NCI-H510A treated with DMSO at 0.1 percent for 48 hours (cell line): ENCODE data around the gene P2RY6.
"Not testable (repeated sequence)": the region's sequence is repeated elsewhere in the genome, so short reads cannot be mapped to it uniquely, and the experiment has no call there.

Source experiments
- DNase-seq: peaks from one replicate; lab custom pipeline; 2025; lab: John Stamatoyannopoulos, UW

P2RY6 gene, protein sequence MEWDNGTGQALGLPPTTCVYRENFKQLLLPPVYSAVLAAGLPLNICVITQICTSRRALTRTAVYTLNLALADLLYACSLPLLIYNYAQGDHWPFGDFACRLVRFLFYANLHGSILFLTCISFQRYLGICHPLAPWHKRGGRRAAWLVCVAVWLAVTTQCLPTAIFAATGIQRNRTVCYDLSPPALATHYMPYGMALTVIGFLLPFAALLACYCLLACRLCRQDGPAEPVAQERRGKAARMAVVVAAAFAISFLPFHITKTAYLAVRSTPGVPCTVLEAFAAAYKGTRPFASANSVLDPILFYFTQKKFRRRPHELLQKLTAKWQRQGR

GRCh38 chr11:73271936-73272679 lies at the start of gene P2RY6:
TSS of gene P2RY6 (plus strand) at chr11:73272338. CDS start at chr11:73296519, 24,181 bp downstream.
- peak; percentile 94 for DNase-seq

DNA sequence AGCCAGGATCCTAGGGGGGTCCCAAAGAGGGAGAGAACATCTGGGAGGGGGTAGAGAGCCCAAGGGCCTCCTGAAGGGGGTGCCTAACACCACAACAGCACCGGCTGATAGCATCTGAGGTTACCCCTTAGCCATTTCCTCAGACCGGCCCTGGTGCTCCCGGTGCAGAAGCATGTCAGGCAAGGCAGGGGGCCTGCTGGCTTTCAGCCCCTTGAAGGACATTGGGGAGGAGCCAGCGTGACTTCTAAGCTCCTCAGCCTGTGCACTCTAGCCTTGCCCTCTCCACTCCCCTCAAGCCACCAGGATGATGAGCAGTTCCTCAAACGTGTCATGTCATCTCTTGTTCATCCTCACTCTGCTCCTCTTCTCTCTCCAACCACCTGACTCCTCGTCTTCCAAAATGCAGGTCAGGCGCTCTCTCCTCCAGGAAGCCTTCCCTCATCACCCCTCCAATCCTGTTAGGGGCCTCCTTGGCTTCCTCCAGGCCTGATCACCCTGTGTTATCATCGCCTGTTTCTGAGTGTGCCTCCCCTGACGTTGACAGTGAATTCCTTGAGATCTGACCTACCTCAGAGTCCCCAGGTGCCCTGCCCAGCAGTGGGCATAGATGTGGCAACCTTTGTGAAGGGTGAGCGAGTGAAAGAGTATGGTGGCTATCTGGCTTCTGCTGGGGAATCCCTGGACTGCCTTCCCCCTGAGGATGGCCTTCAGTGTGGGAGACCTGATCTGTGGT lies 48.0 kb upstream of the P2RY6 start:
- DNase-seq = no peak

- DNase-seq = no peak
Observed at GRCh38 chr11:73225001-73225686, 47.0 kb upstream of the P2RY6 start.

- DNase-seq = no peak
Observed at GRCh38 chr11:73225851-73226250, 46.3 kb upstream of the P2RY6 start.

- no peak for DNase-seq
Observed at GRCh38 chr11:73226297-73227006, 45.7 kb upstream of the P2RY6 start.

DNA sequence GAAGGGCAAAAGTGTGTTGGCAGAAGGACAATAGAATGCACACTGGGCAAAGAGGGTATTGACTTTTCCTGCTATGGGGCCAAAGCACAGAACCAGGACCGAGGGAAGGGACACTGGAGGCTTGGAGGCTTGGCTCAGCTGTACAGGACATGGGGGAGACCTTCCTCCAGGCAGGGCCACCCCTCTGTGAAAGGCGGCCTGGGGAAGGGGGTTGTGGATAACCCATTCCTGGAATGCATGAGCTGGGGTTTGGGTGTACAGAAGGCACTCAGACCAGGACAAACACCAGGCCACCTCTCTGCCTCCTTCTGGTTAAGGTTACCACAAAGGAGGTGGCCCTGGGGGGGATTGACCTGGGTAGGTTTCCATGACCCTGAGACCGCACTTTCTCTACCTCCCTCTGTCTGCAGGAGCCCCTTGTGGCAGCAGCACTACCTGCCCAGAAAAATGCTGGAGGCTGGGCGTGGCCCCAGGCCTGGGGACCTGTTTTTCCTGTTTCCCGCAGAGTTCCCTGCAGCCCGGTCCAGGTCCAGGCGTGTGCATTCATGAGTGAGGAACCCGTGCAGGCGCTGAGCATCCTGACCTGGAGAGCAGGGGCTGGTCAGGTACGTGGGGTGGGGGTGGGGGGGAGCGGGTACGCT lies 44.4 kb upstream of the P2RY6 start:
- peak; percentile 98 for DNase-seq

DNA sequence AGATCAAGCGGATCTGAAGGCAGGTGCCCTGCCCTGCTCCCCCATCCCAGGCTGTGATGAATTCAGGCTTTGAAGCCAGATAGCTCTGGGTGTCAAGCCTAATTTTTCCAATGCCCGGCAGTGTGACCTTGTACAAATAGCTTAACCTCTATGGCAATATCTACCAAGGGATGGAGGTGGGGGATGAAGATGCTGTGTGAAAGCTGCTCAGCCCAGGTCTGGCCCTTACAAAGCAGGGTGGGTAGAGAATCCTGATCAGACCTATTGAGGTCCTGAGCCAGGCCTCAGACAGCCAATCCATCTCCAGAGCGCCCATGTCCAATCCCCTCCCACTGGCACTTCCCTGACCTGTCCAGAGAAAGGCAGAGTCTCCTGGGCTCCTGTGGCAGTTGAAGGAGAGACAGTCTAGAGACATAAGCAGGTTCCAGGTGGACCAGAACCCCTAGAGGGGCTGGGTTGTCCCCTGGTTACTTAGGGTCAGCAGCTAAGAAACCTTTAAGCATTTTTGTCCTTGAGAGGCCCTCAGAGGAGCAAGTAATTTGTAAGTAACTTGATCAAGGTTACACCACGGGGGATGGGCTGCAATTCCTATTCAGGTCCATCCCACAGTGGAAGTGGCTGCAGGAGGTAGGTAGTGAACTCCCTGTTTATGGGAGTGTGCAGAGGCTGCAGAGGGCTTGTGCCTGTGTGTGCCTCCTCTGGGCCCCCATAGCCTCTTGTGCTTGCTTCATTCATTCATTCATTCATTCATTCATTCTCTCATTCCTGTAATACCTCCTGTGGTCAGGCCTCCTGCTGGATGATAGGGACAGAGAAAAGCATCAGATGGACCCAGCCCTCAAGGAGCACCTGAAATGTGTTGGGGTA lies 43.6 kb upstream of the P2RY6 start:
- peak; percentile 71 for DNase-seq

DNA sequence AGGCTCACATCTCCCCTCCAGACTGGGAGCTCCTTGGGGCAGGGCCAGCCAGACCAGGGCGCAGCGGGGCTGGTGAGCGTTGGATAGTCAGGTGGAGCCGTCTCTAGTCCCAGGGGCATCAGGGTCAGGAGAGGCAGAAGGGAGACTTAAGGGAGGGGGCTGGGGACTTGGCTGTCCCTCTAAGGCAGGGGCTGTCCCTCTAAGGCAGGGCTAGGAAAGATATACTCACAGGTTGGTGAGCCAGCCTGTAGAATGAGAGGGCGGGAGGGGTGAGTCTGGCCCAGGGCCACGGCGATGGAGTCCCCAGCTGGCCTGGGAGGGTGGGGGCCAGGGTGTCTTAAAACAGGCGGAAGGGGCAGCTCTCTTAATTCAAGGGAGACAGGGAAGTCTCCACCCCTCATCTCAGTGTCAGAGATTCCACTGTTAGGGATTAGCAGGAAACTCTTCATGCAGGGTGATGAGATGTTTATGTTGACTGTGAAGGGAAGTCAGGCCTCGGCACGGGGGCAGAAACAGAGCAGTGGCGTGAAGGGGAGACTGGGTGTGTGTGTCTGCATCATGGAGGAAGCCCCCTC lies 42.7 kb upstream of the P2RY6 start:
- no peak for DNase-seq

DNA sequence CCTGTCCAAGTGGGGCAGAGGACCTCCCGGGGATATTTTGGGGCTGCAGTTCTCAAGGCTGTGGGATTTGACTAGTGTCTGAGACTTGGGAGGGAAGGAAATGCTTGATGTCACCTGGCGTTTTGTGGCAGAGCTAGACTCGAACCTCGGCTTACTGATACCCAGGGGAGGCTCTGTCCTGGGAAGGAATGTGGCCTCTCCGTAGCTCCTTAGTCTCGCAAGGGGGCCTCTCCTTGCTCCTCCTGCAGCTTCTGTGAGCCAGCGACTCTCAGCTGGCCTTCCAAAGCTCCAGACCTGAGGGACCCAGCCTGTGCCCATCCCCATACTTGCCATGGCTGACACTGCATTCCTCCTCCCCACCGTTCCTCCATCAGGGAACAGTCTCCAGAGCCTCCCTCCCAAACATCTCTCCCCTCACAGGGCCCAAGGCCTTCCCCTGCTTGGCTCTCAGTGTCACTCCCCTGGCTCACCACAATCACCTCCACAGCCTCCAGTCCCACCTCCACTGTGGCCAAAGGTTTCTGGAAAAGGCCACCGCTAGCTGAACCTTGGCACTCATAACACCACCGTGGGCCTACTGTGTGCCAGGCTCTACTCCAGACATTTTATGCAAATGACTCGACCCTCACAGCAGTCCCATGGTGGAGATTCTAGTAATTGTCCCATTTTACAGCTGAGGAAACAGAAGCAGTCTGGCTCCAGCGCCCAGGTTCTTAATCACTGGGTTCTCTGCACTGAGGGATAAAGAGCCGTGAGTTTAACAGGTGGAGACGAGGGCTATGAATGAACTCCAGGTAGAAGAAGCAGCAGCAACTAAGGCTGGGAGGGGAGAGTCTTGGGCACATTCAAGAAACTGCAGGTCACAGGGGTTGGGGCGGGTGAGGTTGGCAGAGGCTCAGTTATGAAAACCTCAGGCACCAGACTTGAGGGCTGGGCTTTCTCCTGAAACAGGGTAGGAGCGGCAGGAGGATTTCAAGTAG lies 42.0 kb upstream of the P2RY6 start:
- DNase-seq = no peak

DNA sequence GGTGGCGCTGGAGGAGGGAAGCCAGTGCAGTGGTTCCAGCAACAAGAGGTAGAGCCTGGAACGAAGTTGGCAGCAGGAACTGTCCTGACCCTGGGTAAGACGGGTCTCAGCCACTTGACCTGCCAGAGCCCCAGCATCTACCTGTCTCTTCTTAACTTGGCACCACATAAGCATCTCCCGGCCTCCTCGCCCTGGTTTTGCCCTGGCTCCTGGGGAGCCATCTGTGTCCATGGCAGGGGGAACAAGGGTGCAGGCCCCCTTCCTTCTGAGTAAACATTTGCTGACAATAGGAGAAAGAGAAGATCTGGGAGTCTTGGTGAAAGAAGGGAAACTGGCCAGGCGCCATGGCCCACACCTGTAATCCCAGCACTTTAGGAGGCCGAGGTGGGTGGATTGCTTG lies 41.2 kb upstream of the P2RY6 start:
- no peak for DNase-seq

DNA sequence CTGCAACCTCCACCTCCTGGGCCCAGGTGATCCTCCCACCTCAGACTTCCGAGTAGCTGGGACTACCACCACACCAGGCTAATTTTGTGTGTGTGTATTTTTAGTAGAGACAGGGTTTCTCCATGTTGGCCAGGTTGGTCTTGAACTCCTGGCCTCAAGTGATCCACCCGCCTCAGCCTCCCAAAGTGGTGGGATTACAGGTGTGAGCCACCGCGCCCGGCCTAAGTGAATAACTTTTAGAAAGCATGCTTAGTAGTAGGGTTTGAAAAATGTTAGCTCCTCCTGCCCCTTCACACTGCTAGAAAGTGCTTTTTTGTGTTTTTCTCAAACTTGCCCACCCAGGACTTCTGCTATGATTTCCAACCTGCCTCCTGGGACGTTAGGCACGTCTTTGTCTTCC lies 39.7 kb upstream of the P2RY6 start:
- DNase-seq = not testable (repeated sequence)

DNA sequence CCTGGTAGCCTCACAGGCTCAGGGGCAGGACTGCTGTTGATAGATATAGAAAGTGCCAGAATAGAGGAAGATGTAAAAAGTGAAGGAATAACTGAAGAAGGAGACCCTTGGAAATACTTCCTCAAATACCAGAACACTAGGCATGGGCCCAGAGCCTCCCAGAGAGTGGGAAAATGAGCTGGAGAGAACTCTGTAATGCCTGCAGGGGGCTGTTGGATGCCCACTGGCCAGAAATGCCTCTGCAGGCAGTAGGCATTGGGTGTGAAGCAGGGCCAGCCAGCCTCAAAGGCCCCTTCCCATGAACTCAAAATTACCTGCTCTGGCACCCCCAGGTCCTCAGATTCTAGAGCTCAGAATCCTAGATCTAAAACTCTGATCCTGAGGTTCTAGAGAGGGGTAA lies 38.9 kb upstream of the P2RY6 start:
- no peak for DNase-seq

GRCh38 chr11:73233692-73234470 lies 38.3 kb upstream of the P2RY6 start:
- DNase-seq = no peak

GRCh38 chr11:73234471-73235181 lies 37.5 kb upstream of the P2RY6 start:
- DNase-seq = no peak

DNA sequence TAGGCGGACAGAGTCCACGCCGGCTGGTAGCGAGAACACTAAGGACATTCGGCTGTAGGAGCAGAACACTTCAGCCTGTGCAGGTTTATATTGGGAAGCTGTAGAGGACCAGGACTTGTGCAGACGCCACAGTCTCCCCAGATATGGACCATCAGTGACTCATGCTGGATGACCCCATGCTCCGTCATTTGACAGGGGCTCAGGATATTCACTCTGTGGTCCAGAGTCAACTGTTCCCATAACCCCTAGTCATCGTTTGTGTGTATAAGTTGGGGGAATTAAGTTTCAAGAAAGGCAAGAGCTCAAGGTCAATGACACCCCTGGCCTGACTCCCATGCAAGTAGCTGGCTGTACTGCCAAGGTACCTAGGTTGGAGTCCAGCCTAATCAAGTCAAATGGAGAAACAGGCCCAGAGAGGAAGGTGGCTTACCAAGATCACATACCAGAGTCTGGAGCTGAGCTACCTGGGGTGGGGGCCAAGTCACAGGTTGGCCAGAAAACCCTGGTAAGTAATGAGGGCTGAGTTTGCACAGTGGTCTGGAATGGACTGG lies 36.8 kb upstream of the P2RY6 start:
- DNase-seq = no peak

- no peak for DNase-seq
Observed at GRCh38 chr11:73236205-73236765, 35.9 kb upstream of the P2RY6 start.
